ENCODE measurements around the gene EXOC3L4.

- TF ChIP-seq POLR2AphosphoS5 (IDR thresholded peaks at IDR 0.05; ENCODE audit: low read depth), result no peak
- TF ChIP-seq CTCF (IDR thresholded peaks at IDR 0.05; ENCODE audit: insufficient read depth, low read length), result no peak
- no peak for TF ChIP-seq REST (IDR thresholded peaks at IDR 0.05; ENCODE audit: insufficient replicate concordance, low read depth)
- TF ChIP-seq SPI1 (IDR thresholded peaks at IDR 0.05; ENCODE audit: borderline replicate concordance, low read depth), result no peak
Observed at GRCh38 chr14:103113303-103113702, 18.8 kb downstream of the EXOC3L4 start.

All from HL-60 (cell line).